GM18526 (cell line): ENCODE results near the gene ZBTB32.

Source experiments
- POLR2A ChIP-seq: IDR thresholded peaks from 3 replicates; pipeline ENCODE4 v1.6.1; 2011; ENCODE audit not compliant: insufficient read length; ENCODE audit errors: extremely low read depth

ZBTB32 gene

GRCh38 chr19:35715355-35715809 lies 11.0 kb downstream of the ZBTB32 start:
- TF ChIP-seq POLR2A, result no peak

DNA sequence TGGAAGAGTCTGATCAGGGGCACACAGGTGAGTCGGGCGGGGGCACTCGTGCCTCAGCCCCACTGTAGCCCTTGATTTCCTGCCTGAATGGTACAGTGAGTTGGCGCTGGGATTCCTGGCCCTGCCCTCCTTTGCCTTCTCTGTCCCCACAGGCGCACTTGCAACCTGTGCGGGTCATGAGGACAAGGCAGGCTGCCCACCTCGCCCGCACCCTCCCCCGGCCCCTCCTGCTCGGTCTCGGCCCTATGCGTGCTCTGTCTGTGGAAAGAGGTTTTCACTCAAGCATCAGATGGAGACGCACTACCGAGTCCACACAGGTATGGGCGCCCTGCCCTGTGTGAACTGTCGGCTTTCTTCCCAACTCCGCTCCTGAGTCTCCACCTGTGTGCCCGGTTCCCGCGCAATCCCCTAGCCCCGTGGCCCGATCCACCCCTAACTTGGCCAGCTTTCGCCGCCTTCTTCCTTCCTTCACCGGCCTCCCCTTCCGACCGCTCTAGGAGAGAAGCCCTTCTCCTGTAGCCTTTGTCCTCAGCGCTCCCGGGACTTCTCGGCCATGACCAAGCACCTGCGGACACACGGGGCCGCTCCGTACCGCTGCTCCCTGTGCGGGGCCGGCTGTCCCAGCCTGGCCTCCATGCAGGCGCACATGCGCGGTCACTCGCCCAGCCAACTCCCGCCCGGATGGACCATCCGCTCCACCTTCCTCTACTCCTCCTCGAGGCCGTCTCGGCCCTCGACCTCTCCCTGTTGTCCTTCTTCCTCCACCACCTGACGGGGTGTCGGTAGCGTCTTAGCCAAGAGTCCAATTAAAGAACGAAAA lies 11.8 kb downstream of the ZBTB32 start:
- no peak for TF ChIP-seq POLR2A

GRCh38 chr19:35716801-35717664 lies 12.7 kb downstream of the ZBTB32 start:
- no peak for TF ChIP-seq POLR2A

DNA sequence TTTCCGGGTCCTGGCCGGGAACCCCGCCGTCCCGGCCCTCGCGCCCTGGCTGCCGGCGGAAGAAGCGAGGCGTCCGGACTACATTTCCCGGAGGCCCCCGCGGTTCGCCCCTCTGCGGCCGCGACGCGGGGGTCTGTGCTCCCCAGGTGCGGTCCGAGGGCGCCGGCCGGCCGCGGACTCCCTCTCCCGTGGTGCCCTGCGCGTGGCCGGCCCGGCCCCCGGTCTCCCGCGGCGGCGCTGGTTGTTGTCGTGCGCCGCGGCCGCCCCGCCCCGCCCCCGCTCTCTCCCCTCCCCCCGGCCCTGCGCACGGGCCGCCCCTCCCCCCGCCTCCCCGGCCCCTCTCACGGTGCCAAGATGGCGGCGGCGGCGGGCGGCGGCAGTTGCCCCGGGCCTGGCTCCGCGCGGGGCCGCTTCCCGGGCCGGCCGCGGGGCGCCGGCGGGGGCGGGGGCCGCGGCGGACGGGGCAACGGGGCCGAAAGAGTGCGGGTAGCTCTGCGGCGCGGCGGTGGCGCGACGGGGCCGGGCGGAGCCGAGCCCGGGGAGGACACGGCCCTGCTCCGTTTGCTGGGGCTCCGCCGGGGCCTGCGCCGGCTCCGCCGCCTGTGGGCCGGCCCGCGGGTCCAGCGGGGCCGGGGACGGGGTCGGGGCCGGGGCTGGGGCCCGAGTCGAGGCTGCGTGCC lies 13.4 kb downstream of the ZBTB32 start, which contains the start of gene KMT2B:
TSS of gene KMT2B (plus strand) at position 339 of the 680 bp plus-strand sequence. CDS start at position 355, 16 bp downstream.
- peak; percentile 56 for TF ChIP-seq POLR2A

GRCh38 chr19:35718345-35719041 lies 14.1 kb downstream of the ZBTB32 start:
- no peak for TF ChIP-seq POLR2A

DNA sequence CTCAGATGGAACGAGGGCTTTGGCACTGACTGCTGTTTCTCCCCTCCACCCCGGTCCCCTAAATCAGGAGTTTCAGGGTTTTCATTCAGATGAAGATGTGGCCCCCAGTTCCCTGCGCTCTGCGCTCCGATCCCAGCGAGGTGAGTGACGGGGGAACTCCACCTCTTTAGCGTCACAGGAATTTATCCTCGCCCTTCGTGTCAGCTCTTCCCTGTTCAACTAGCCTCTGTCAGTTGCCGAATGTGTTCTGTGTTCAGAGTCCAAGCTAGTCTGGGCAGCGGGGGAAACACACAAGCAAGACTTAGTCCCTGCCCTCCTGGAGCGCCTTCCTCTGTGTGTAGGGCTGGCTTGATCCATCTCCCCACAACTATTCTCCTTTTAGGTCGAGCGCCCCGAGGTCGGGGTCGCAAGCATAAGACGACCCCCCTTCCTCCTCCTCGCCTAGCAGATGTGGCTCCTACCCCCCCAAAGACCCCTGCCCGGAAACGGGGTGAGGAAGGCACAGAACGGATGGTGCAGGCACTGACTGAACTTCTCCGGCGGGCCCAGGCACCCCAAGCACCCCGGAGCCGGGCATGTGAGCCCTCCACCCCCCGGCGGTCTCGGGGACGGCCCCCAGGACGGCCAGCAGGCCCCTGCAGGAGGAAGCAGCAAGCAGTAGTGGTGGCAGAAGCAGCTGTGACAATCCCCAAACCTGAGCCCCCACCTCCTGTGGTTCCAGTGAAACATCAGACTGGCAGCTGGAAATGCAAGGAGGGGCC lies 15.2 kb downstream of the ZBTB32 start:
- no peak for TF ChIP-seq POLR2A

- no peak for TF ChIP-seq POLR2A
Measured at GRCh38 chr19:35720163-35720524, 15.8 kb downstream of the ZBTB32 start.

DNA sequence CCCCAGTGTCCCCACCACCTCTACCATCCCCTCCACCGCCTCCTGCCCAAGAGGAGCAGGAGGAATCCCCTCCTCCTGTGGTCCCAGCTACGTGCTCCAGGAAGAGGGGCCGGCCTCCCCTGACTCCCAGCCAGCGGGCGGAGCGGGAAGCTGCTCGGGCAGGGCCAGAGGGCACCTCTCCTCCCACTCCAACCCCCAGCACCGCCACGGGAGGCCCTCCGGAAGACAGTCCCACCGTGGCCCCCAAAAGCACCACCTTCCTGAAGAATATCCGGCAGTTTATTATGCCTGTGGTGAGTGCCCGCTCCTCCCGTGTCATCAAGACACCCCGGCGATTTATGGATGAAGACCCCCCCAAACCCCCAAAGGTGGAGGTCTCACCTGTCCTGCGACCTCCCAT lies 16.3 kb downstream of the ZBTB32 start:
- no peak for TF ChIP-seq POLR2A

GRCh38 chr19:35721374-35721773 lies 17.0 kb downstream of the ZBTB32 start:
- TF ChIP-seq POLR2A, result no peak

- TF ChIP-seq POLR2A, result no peak
Measured at GRCh38 chr19:35722461-35722860, 18.1 kb downstream of the ZBTB32 start.

GRCh38 chr19:35722897-35723296 lies 18.5 kb downstream of the ZBTB32 start:
- no peak for TF ChIP-seq POLR2A

DNA sequence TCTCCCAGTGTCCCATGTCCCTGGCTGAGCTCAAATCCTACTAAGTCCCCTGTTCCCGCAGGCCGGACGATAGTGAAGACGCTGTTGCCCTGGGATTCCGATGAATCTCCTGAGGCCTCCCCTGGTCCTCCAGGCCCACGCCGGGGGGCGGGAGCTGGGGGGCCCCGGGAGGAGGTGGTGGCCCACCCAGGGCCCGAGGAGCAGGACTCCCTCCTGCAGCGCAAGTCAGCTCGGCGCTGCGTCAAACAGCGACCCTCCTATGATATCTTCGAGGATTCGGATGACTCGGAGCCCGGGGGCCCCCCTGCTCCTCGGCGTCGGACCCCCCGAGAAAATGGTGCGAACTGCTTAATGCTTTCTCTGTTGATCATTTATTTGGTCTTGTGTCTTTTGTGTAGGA lies 19.3 kb downstream of the ZBTB32 start:
- no peak for TF ChIP-seq POLR2A

DNA sequence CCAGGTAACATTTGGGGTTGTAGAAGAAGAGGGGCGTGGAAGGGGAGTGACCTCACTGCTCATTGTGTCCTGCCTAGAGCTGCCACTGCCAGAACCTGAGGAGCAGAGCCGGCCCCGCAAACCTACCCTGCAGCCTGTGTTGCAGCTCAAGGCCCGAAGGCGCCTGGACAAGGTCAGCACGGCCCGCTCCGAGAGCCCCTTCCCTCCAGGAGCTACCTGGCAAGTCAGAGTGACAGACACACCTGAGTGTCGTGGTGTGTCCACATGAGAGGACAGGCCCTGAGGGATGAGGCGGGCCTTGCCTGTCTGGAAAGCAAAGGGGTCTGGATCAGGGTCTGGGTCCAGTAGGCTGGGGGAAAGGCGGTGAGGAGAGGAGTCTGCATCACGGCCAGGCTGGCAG lies 20.2 kb downstream of the ZBTB32 start:
- TF ChIP-seq POLR2A, result no peak

DNA sequence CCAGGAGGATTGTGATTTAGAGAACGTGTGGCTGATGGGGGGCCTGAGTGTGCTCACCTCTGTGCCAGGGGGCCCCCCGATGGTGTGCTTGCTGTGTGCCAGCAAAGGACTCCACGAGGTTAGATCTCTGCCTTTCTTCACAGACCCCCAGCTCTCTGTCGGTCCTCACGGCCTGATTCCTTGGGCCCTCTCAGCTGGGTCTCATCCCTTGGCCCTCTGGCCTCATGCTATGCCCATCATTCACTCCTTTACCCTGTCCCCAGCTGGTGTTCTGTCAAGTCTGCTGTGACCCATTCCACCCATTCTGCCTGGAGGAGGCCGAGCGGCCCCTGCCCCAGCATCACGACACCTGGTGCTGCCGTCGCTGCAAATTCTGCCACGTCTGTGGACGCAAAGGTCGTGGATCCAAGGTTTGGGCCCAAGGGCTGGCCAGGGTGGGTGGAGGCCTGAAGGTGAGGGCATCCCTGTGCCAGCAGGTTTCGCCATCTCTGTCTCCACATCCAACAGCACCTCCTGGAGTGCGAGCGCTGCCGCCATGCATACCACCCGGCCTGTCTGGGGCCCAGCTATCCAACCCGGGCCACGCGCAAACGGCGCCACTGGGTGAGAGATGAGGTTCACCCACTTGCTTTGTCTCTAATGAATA lies 21.0 kb downstream of the ZBTB32 start:
- TF ChIP-seq POLR2A, result no peak
